GM19328 (cell line): ENCODE data around the gene ITPR1.

Experiments used
- ATAC-seq: cut with Tn5 transposase; IDR thresholded peaks from one replicate; pipeline ENCODE4 v1.9.1; 2021; ENCODE audit warnings: mild to moderate bottlenecking, moderate library complexity; ENCODE audit not compliant: unreplicated experiment

The ITPR1 gene

GRCh38 chr3:4508048-4508981, 15.2 kb downstream of the ITPR1 start:
- ATAC-seq = peak; percentile 48

GRCh38 chr3:4509043-4509442, 15.9 kb downstream of the ITPR1 start:
- no peak for ATAC-seq

GRCh38 chr3:4509983-4510755, 17.0 kb downstream of the ITPR1 start:
- ATAC-seq = no peak

- ATAC-seq = no peak
These were observed 18.5 kb downstream of the ITPR1 start for GRCh38 chr3:4511491-4512262.

DNA sequence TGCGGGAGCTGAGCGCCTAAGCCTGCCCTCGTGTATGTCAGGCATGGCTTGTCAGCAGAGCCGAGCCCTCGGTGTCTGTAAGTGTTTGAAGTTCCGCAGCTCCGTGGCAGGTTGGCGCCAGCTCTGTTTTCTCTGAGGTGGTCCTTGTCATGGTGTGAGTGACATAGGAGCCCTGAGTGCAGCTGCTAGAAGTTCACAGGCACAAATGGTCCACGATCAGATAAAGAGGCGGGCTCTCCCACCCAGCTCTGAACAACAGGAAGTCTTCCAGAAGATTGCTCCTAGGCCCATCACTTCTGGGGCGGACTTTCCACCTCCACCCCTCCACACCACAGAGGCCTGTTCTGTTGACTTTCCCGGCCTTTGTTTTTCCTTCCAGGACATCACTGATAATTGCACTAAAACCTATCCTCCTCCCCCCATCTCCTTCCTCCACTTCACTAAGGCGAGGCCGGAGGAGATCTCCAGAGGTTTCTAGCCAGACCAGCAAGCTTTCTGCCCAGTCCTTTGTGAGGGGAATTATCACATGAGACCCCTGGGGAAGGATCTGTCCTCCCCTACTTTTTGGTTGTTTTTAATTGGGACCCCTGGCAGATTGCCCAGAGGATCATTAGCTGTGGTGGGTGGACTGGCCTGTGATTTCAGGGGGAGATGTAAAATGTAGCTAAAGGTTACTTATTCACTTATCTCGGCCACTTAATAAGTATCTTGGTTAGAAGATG, 19.9 kb downstream of the ITPR1 start:
- ATAC-seq = no peak

GRCh38 chr3:4514321-4514720, 21.2 kb downstream of the ITPR1 start:
- no peak for ATAC-seq

DNA sequence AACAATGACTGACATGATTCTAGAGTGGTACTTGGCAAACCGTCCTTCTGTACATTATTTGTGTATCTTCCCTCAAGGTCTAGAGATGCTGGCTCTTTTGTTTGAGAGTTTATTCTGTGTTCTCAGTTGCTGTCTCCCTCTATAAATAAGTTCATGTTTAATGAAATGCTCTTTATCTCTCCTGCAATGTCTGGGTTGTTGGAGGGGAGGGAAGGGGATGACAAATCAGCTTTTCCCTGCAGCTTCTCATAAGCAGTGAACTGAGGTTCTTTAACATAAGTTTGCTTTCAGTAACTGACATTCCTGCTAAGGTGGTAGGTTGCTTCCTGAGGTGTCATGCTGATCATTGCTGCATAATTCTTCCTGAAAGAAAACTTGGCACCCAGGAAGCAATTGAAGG, 21.8 kb downstream of the ITPR1 start:
- no peak for ATAC-seq

GRCh38 chr3:4515916-4516579, 22.9 kb downstream of the ITPR1 start:
- no peak for ATAC-seq

GRCh38 chr3:4517093-4517492, 23.9 kb downstream of the ITPR1 start:
- ATAC-seq = no peak

DNA sequence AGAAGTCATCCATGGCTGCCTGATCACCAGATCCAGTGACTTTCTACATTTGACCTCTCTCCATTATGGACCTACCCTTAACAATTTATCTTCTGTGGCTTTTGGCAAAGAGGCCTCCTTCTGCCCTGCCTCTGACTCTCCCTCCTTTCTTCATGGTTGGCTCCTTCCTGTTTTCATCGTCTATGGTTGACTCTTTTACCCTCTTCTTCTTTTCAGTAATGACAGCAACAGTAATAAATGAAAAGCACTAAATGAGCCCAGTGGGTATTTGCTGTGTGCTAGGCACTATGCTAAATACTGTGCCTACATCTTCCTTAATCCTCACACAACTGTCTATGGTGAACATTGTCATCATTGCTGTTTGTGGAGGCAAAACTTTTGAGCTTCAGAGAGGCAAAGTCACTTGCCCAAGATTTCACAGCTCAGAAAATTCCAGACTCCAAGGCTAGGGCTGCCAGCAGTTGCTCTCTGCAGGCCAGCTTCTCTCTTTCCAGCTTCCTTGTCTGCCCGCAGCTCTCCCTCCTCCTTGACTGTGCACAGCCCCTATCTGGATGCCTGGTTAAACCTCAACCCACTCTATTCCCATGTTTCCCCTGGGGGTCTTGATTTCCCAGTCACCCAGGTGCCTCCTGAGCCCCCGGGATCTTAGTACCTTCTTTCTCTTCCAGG, 24.6 kb downstream of the ITPR1 start:
- no peak for ATAC-seq

DNA sequence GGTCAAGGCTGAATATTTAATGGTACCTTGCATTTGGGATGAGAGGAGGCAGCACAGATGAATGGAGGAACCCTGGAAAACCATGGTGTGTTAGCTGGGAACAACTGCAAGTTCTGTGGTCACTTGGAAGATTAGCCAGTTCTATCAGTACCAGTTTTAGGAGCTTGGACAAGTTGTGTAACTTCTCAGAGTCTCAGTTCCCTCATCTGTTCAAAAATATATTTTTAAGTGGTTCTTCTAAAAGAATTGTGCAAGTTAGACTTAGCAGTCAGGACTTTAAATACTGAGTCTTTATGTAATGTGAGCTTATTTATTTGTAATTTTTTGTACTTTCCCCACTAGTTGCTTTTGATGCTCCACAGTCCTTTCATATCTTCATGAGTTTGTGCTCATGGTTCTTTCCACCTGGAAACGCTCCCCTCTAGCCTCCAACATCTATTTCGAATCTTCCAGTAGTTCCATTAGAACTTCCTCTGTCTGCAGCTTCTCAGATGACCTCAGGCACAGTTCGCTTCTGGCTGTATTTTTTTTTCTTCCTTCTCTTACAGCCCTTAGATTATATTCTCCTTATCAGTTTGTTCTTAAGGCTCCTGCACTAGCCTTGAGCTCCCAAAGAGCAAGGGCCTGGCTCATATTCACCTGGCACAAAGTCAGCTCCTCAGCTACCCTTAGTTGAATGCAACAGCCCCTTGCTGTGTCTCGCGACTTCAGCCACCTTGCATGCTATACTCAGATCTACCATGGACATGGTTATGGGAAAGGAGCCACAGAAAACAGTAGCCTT, 27.1 kb downstream of the ITPR1 start:
- ATAC-seq = no peak

GRCh38 chr3:4522947-4523346, 29.8 kb downstream of the ITPR1 start:
- ATAC-seq = no peak

DNA sequence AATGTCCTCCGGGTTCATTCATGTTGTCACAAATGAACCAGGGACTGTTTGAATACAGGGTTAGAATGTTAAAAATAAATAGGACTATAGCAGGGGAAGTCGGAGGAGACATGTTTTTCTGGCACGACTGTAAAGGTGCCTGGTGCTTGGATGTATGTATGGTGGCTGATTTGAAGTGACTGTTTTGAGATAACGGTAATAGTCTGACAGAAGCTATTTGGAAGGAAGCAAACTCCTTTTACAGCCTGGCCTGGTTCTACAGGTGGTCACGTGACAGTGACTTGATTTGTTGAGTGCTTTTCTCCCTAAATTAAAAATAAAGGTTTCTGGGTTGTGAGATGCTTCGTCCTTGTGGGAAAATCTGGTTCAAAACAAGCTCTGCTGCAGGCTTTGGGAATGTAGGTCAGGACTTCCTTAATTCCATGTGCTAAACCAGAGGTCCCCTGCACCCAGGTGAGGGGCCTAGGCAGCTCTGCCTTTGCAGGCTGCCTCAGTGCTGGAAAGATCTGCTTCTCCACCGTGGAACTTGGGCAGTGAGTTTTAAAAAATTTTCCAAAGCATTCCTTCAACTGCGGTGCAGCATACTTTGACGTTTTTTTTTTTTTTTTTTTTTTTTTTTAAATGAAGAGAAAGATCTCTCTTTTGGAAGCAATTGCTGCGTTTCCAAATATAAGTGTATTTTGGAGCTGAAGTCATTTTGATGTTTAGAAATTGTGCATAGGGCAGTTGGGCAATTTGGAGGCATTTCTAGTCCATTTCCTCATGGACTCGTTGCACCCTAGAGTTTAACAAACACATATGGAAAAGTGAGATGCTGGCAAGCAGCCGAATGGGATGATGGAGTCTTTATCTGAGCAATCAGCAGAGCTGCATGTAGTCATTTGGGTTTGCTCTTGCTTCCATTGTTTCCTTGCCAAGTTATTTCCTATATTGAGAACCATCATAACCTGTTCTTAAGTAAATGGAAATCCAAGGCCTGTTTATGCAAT, 30.9 kb downstream of the ITPR1 start:
- ATAC-seq = no peak

- ATAC-seq = no peak
These were observed 32.5 kb downstream of the ITPR1 start for GRCh38 chr3:4525560-4526223.

DNA sequence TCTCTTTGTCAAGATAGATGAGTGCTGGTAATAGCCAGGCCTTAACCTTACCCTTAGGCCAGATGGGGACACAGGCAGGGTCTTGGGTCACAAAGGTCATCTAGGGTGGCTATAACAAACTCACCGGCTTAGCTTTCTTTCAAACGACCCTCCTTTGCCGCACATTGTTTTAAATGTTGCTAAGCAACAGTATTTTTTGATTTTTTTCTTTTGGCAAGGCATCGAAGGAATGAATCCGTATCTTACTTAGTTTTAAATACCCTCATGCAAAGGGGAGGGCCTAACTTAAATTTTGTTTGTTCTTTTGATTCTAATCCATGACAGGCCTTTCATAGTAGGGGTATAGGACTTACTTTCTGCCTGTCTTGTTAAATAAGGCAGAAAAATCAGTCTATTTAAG, 35.2 kb downstream of the ITPR1 start:
- ATAC-seq = no peak

DNA sequence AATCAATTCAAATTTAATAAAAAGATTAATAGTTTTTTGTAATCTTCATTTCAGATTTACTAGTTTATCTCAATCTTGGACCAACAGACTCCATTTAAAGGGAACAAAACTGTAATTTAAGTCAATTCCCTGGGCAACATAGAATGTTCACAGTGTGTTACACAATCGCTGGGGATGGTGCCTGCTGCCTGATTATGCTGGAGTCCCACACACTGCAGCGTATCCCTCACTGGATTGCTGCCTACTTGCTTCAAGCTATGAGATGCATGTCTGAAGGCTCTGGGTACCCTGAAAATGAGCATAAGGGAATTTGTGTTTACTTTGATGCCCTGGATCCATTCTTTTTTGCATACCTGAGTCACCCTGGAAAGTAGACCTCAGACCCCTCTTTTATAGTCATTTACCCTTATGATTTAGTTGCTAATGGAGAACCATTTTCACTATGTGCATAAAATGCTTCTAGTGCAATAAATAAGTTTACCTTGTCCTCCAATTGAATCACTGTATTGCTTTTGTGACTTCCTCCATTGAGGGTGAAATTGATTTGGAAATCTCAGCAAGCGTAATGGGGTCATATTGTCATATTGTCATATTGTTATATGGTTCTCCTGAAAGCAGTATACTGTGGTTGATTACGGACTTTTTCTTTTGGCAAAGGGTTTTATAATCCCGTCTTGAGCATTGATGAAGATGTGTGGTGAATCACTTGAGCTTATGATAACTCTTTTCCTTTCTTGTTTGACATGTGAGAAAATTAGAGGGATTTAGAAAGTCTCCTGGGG, 35.9 kb downstream of the ITPR1 start:
- ATAC-seq = no peak
